GM13977 (cell line): ENCODE data around the gene NTNG1.

Source experiments
- DNase-seq: peaks from one replicate; pipeline ENCODE4 v3.0.0; 2012; ENCODE audit warnings: low spot score
- in situ Hi-C: fragments of 300-500 bp; cut with MboI; formaldehyde crosslinking; loops from one replicate; pipeline ENCODE4 v1.12.0; 2022; ENCODE audit warnings: low sequenced_read_pairs, low pct_unique_long_range_greater_than_20kb, mixed read lengths, inconsistent platforms; ENCODE audit not compliant: unreplicated experiment
- TF ChIP-seq, protein P1 (sequence below): IDR thresholded peaks from 2 replicates; pipeline ENCODE4 v1.5.1; 2012; ENCODE audit warnings: mild to moderate bottlenecking, control low read depth; ENCODE audit not compliant: insufficient read depth; ENCODE audit errors: extremely low read depth, missing control alignments

Gene NTNG1

DNA sequence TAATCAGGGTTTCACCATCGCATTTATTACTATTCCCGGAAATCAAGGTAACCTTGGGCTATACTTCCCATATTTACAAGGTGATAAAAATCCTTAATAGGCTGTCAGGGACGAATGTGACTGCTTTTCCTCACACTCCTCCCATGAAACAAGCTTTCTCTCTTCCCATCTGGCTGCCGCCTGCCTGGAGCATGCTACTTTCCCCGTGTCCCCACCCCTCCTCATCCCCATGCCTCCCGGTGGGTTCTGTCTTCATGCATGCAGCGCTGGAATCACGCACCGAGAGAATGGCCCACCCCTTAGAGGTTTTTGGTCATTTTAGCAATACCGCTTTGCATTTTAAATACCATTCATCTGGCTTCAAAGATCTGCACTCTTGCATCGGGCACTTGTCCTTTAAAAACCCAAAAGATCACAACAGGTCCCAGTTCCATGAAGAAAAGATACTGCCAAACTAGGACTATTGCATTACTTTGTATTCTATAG is 339.1 kb downstream of the NTNG1 start:
- no peak for DNase-seq
- TF ChIP-seq, protein P1, sequence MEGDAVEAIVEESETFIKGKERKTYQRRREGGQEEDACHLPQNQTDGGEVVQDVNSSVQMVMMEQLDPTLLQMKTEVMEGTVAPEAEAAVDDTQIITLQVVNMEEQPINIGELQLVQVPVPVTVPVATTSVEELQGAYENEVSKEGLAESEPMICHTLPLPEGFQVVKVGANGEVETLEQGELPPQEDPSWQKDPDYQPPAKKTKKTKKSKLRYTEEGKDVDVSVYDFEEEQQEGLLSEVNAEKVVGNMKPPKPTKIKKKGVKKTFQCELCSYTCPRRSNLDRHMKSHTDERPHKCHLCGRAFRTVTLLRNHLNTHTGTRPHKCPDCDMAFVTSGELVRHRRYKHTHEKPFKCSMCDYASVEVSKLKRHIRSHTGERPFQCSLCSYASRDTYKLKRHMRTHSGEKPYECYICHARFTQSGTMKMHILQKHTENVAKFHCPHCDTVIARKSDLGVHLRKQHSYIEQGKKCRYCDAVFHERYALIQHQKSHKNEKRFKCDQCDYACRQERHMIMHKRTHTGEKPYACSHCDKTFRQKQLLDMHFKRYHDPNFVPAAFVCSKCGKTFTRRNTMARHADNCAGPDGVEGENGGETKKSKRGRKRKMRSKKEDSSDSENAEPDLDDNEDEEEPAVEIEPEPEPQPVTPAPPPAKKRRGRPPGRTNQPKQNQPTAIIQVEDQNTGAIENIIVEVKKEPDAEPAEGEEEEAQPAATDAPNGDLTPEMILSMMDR = no peak
- in situ Hi-C loops = no loop called here

GRCh38 chr1:107480548-107481415 is 339.9 kb downstream of the NTNG1 start:
- in situ Hi-C loops = no loop called here
- TF ChIP-seq, protein P1 = peak; percentile 54
- DNase-seq = no peak

DNA sequence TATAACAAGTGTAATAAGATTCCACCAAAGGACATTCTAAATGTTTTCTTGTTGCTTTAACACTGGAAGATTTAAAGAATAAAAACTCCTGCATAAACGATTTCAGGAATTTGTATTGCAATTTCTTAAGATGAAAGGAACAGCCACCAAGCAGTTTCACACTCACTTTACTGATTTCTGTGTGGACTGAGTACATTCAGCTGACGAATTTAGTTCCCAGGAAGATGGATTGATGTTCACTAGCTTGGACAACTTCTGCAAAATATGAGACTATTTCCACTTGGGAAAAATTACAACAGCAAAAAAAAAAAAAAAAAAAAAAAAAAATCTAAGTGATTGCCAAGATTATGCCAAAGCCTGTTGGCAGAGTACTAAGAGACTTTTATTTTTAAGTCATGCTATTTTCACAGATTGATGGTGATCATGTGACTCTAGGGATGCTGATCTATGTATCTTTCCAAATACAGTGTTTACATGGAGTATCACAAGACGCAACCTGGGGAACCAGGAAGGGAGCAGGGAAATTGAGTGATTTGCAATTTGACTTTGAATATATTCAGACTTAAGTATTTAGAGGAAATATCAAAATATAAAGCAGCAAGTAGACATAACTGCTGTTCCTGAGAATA is 341.0 kb downstream of the NTNG1 start:
- DNase-seq = no peak
- in situ Hi-C loops = no loop called here
- TF ChIP-seq, protein P1 = no peak

DNA sequence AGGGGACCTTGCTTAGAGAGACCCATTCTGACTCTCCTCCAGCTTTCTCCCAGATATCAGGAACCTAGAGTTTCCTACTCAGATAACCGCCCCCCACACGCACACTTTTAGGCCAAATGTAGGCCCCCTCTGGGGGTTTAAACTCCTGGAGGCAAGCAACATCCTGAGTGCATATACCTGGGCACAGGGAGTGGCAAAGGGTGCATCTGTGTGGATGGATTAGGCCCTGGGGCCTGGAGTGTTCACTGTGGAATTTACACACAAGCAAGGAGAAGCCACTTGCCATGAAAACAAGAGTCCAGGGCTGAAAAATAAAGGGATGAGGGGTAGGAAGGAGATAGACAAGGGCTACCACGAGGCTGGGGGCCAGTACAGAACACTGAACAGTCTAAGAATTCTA is 343.1 kb downstream of the NTNG1 start:
- in situ Hi-C loops = no loop called here
- DNase-seq = no peak
- TF ChIP-seq, protein P1 = no peak

DNA sequence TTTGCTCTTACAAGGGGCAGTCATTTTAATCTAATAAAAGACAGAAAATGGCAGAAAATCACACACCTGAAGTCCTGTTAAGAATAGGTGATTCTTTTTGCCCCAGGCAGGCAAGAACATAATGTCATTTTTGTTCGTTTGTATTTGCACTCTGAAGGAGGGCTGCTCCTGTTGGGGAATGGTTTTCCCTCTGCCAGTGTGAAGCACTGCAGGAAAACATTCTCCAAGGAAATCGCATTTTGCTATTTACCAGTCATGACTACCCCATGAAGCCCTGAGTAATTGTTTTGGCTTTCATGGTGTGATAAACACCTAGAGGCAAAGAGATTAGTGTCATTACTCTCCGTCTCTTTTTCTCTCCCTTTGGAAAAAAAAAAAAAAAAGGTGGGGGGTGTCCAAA is 345.5 kb downstream of the NTNG1 start:
- in situ Hi-C loops = no loop called here
- no peak for DNase-seq
- TF ChIP-seq, protein P1 = no peak

- DNase-seq = no peak
- in situ Hi-C loops = no loop called here
- TF ChIP-seq, protein P1 = no peak
Observed at GRCh38 chr1:107487506-107487905, 346.7 kb downstream of the NTNG1 start.
